ENCODE results near the gene SLAMF1.

SLAMF1 gene

DNA sequence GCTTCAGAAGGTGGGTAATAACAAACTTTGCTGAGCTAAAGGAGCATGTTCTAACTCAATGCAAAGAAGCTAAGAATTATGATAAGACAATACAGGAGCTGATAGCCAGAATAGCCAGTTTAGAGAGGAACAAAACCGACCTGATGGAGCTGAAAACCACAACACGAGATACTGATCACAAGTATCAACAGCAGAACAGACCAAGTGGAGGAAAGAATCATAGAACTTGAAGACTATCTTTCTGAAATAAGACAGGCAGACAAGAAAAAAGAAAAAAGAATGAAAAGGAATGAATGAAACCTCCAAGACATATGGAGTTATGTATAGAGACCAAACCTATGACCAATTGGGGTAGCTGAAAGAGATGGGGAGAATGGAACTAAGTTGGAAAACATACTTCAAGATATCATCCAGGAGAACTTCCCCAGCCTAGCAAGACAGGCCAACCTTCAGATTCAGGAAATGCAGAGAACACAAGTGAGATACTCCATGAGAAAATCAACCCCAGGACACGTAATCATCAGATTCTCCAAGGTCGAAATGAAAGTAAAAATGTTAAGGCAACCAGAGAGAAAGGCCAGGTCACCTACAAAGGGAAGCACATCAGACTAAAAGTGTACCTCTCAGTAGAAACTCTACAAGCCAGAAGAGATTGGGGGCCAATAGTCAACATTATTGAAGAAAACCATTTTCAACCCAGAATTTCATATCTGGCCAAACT lies 88.0 kb downstream of the SLAMF1 start:
- DNase-seq, result no peak

All from NCI-H510A treated with DMSO at 0.1 percent for 48 hours (cell line).